Measurements from ENCODE around the gene CRHBP.

DNA sequence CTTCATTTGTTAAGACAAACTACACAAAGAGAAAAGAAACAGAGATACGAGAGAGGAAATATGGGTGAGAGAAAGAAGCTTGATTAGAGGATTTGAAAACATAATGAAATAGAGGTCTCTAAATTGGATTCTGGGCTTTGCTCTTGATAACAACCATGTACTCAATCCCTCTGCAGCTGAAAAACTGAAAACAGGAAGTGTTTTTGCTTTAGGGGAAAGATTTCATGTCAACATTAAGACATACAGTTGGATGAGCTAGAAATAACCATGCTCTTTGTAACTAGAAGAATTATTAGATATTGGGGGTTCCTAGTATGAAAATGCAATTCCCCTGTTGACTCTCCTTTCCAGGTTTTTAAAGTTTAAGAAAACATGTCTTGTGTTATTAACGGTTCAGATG, 21.9 kb downstream of the CRHBP start:
- TF ChIP-seq, protein P1, sequence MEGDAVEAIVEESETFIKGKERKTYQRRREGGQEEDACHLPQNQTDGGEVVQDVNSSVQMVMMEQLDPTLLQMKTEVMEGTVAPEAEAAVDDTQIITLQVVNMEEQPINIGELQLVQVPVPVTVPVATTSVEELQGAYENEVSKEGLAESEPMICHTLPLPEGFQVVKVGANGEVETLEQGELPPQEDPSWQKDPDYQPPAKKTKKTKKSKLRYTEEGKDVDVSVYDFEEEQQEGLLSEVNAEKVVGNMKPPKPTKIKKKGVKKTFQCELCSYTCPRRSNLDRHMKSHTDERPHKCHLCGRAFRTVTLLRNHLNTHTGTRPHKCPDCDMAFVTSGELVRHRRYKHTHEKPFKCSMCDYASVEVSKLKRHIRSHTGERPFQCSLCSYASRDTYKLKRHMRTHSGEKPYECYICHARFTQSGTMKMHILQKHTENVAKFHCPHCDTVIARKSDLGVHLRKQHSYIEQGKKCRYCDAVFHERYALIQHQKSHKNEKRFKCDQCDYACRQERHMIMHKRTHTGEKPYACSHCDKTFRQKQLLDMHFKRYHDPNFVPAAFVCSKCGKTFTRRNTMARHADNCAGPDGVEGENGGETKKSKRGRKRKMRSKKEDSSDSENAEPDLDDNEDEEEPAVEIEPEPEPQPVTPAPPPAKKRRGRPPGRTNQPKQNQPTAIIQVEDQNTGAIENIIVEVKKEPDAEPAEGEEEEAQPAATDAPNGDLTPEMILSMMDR (IDR thresholded peaks at IDR 0.05; ENCODE audit: low read depth, low read length), result no peak
- no peak for TF ChIP-seq POLR2A (IDR thresholded peaks at IDR 0.05; ENCODE audit: extremely low read depth, insufficient read length)
